Measurements from ENCODE around the gene LGMN.

Gene LGMN

DNA sequence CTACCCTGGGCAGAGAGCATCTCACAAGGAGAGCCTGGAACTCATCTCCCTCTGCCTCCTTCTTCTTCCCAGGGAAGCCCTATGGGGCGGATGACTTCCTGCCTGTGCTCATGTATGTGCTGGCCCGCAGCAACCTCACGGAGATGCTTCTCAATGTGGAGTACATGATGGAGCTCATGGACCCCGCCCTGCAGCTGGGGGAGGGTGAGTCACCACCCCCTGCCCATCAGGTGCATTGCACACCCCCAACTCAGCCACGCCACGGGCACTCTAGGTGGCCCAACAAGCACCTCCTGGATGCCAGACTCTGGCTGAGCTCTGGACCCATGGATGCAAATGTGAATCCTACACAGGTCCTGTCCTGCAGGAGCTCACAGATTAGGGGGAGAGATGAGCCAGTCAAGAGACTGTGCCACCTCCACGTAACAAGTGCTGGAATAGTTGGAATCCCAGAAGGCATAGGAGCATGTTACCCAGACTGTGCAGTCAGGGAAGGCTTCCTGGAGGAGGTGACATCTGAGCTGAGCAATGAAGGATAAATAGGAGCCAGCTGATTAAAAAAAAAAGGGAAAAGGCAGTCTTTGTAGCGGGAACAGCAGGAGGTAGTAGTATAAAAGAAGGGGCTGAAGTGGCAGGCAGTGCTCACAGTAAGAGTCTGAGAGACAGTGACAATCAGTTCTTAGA is 71.9 kb downstream of the LGMN start:
- TF ChIP-seq TAF1 (IDR thresholded peaks at IDR 0.05; ENCODE audit: borderline replicate concordance, insufficient read depth, low read length) (no peak), POLR2AphosphoS5 (IDR thresholded peaks at IDR 0.05; ENCODE audit: low read depth, low read length) (no peak), REST (IDR thresholded peaks at IDR 0.05; ENCODE audit: insufficient read depth in 1 of 2, low read depth in 2 of 2, low read length in 2 of 2) (no peak), FOXP2 (optimal IDR thresholded peaks at IDR 0.05; ENCODE audit: borderline replicate concordance, extremely low read depth, extremely low read length, insufficient read depth) (no peak), SIN3A (IDR thresholded peaks at IDR 0.05; ENCODE audit: borderline replicate concordance, insufficient read depth, low read length) (no peak)

DNA sequence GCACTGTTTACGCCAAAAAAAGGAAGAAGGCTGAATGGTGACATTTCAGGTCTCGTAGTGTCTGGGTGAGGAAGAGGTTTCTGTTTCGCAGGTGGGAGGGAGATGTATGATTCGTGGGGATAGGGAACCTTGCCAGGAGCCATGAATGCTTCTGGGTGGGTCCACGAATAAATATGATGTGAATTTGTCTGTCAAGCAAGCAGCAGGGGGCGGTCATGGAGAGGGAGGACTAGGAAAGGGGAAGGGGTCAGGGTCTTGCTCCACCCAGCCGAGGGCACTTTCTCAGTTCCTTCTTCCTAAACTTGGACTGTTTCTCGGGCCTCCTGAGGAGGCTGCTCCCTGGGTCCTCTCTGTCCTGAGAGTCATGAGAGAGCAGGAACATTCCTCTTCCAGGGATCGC is 72.5 kb downstream of the LGMN start:
- no peak for TF ChIP-seq REST (IDR thresholded peaks at IDR 0.05; ENCODE audit: insufficient read depth in 1 of 2, low read depth in 2 of 2, low read length in 2 of 2)
- no peak for TF ChIP-seq FOXP2 (optimal IDR thresholded peaks at IDR 0.05; ENCODE audit: borderline replicate concordance, extremely low read depth, extremely low read length, insufficient read depth)
- no peak for TF ChIP-seq POLR2AphosphoS5 (IDR thresholded peaks at IDR 0.05; ENCODE audit: low read depth, low read length)
- TF ChIP-seq TAF1 (IDR thresholded peaks at IDR 0.05; ENCODE audit: borderline replicate concordance, insufficient read depth, low read length), result no peak
- no peak for TF ChIP-seq SIN3A (IDR thresholded peaks at IDR 0.05; ENCODE audit: borderline replicate concordance, insufficient read depth, low read length)

DNA sequence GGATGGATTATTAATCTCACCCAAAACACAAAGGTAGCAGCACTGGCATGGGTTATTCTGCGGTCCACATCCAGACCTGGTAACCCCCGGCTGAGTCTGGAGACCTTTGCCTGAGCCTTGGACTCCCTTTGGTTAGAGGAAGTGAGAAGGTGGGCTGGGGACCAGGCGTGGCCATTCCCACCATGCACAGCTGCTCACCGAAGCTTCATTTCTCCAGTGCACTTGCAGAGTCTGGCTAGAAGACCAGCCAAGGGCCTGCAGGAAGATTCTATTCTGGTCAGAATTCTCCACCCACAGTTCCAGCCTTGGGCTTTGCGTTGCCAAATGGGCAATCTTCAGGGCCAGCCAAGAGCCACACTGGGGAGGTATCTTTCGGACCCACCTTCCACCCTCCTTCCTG is 73.0 kb downstream of the LGMN start:
- no peak for TF ChIP-seq TAF1 (IDR thresholded peaks at IDR 0.05; ENCODE audit: borderline replicate concordance, insufficient read depth, low read length)

GRCh38 chr14:92673601-92674150 is 74.8 kb downstream of the LGMN start:
- no peak for TF ChIP-seq TAF1 (IDR thresholded peaks at IDR 0.05; ENCODE audit: borderline replicate concordance, insufficient read depth, low read length)
- TF ChIP-seq SIN3A (IDR thresholded peaks at IDR 0.05; ENCODE audit: borderline replicate concordance, insufficient read depth, low read length), result no peak
- no peak for TF ChIP-seq FOXP2 (optimal IDR thresholded peaks at IDR 0.05; ENCODE audit: borderline replicate concordance, extremely low read depth, extremely low read length, insufficient read depth)

DNA sequence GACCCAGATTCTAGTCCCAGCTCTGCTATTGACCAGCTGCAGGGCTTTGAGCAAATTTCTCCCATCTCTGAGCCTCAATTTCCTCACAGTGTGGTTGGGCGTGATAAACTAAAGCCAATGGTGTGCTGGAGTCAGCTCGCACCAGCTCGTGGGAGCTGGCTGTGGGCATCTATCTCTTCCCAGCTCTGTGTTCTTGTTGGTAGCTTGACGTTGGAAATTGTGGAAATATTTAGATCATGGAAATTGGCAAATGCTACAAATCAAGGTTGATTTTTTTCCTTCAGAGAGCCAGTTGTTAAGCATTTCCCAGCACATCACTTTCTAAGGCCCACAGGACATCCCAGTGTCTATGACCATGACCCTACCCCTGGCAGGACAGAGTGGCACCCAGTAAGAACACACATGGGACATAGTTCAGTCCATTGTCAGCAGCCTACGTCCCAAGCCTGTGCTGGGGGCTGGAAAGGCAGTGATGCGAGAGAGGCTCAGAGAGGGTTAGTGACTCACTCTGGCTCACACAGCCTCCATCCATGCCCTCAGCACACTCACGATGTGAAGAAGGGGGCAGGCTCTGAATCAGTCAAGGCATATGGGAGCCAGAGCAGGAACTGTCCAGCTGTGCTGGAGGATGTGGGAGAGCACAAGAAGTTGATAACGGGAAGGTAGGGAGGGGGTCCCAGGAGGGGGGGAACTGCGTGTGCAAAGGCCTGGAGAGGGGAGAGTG is 77.6 kb downstream of the LGMN start:
- TF ChIP-seq FOXP2 (optimal IDR thresholded peaks at IDR 0.05; ENCODE audit: borderline replicate concordance, extremely low read depth, extremely low read length, insufficient read depth) (no peak), REST (IDR thresholded peaks at IDR 0.05; ENCODE audit: insufficient read depth in 1 of 2, low read depth in 2 of 2, low read length in 2 of 2) (no peak), TAF1 (IDR thresholded peaks at IDR 0.05; ENCODE audit: borderline replicate concordance, insufficient read depth, low read length) (no peak), SIN3A (IDR thresholded peaks at IDR 0.05; ENCODE audit: borderline replicate concordance, insufficient read depth, low read length) (no peak), POLR2AphosphoS5 (IDR thresholded peaks at IDR 0.05; ENCODE audit: low read depth, low read length) (no peak)

DNA sequence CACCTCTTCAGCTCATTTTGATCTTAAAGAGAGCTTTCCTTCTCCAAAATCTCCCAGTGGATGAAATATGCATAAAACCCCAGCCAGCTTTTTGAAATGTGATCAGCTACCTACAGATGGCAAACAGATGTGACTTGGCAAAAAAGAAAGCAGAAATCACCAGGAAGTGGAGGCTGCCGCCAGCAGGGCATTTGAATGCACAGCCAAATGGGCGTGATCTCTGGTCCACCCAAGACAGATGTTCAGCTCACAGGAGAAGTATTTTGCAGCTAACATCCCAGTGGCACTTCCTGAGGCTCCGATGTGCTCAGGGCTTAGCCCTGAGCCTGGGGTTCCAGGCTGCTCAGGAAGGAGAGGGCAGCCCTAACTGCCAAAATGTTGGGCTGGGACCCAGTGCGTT is 78.3 kb downstream of the LGMN start:
- TF ChIP-seq REST (IDR thresholded peaks at IDR 0.05; ENCODE audit: insufficient read depth in 1 of 2, low read depth in 2 of 2, low read length in 2 of 2), result no peak
- TF ChIP-seq POLR2AphosphoS5 (IDR thresholded peaks at IDR 0.05; ENCODE audit: low read depth, low read length), result no peak
- TF ChIP-seq FOXP2 (optimal IDR thresholded peaks at IDR 0.05; ENCODE audit: borderline replicate concordance, extremely low read depth, extremely low read length, insufficient read depth), result no peak
- TF ChIP-seq TAF1 (IDR thresholded peaks at IDR 0.05; ENCODE audit: borderline replicate concordance, insufficient read depth, low read length), result no peak
- no peak for TF ChIP-seq SIN3A (IDR thresholded peaks at IDR 0.05; ENCODE audit: borderline replicate concordance, insufficient read depth, low read length)

Measured in PFSK-1 (cell line).